ENCODE results near the gene MESP1. TPM values are rescaled to one million over a fixed set of nuclear protein-coding genes. Genes with fewer than 3 reads are reported as not detected.

Gene MESP1
- total and polyA plus RNA-seq, 2 of the 13 experiments (the other 11 are each of a cell fraction or from before 2014, with no cell fraction given): not detected

- no peak for TF ChIP-seq ZBTB40 (IDR thresholded peaks at IDR 0.05)
- TF ChIP-seq ZBTB40 (CRISPR knock-in tag; IDR thresholded peaks at IDR 0.05): no peak
- no peak for TF ChIP-seq ZNF503 (CRISPR knock-in tag; IDR thresholded peaks at IDR 0.05)
- peak; percentile 28 for TF ChIP-seq ZNF687 (CRISPR knock-in tag; IDR thresholded peaks at IDR 0.05)
- TF ChIP-seq ZNF24 (IDR thresholded peaks at IDR 0.05): no peak
- TF ChIP-seq ZNF331 (CRISPR knock-in tag; IDR thresholded peaks at IDR 0.05): no peak; the same call in 1 of the 2 replicates
- TF ChIP-seq DNMT1 (CRISPR knock-in tag; IDR thresholded peaks at IDR 0.05): no peak
- TF ChIP-seq HMGA1 (CRISPR knock-in tag; conservative IDR thresholded peaks at IDR 0.05): no peak
- TF ChIP-seq THAP11 (CRISPR knock-in tag; IDR thresholded peaks at IDR 0.05): 0 out of 2 replicates have a peak, but pooled peaks have one; percentile 17
- no peak for TF ChIP-seq ZNF878 (CRISPR knock-in tag; IDR thresholded peaks at IDR 0.05)
- peak; percentile 78 for TF ChIP-seq SALL1 (CRISPR knock-in tag; IDR thresholded peaks at IDR 0.05)
- no peak for TF ChIP-seq TCF7 (IDR thresholded peaks at IDR 0.05; ENCODE audit: low read depth)
- no peak for TF ChIP-seq SOX13 (IDR thresholded peaks at IDR 0.05)
- TF ChIP-seq SOX13 (CRISPR knock-in tag; conservative IDR thresholded peaks at IDR 0.05 in 1 of 2, IDR thresholded peaks at IDR 0.05 in 1 of 2): peak in 1 of 2 experiments; percentile 42; a peak in 2 of 4 replicates
- TF ChIP-seq FOXO1 (CRISPR knock-in tag; IDR thresholded peaks at IDR 0.05): no peak
- peak; percentile 94 for TF ChIP-seq HNF4A (CRISPR knock-in tag; IDR thresholded peaks at IDR 0.05)
These were observed 34.2 kb upstream of the MESP1 start (continued) for GRCh38 chr15:89785064-89785773.

Data from HepG2 (cell line).